PC-3 (cell line): ENCODE data around the gene ADAMTSL2.

Source experiments
- EZH2 ChIP-seq: fragments of 300-600 bp; sonication (generic); IDR thresholded peaks from one replicate; pipeline ENCODE4 v1.6.1; 2017; ENCODE audit warnings: antibody characterized with exemption, mild to moderate bottlenecking, low read length; ENCODE audit not compliant: unreplicated experiment
- TF ChIP-seq, protein P1 (sequence below): fragments of 300-600 bp; sonication (generic); conservative IDR thresholded peaks from 2 replicates; pipeline ENCODE4 v1.5.1; 2017; ENCODE audit warnings: antibody characterized with exemption, low read depth, mild to moderate bottlenecking, low read length

DNA sequence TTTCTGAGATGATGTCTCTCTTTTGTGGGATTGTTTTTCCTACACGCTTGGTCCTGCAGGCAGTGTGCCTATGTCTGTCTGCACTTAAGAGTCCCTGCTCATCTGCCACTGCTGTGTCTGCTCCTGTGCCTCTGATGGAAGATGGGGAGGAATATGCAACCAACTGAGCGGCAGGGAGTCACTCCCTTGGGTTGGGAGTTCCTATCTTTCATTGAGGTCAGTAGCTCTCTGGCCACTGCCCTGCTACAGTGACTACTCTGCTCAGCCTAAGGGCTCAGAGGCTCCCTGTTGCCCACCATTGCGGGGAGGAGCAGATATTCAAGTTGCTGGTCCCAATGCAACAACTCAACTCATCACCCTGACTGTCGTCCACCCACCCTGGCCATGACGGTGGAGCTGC is 88.1 kb downstream of the ADAMTSL2 start:
- TF ChIP-seq, protein P1, sequence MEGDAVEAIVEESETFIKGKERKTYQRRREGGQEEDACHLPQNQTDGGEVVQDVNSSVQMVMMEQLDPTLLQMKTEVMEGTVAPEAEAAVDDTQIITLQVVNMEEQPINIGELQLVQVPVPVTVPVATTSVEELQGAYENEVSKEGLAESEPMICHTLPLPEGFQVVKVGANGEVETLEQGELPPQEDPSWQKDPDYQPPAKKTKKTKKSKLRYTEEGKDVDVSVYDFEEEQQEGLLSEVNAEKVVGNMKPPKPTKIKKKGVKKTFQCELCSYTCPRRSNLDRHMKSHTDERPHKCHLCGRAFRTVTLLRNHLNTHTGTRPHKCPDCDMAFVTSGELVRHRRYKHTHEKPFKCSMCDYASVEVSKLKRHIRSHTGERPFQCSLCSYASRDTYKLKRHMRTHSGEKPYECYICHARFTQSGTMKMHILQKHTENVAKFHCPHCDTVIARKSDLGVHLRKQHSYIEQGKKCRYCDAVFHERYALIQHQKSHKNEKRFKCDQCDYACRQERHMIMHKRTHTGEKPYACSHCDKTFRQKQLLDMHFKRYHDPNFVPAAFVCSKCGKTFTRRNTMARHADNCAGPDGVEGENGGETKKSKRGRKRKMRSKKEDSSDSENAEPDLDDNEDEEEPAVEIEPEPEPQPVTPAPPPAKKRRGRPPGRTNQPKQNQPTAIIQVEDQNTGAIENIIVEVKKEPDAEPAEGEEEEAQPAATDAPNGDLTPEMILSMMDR = no peak
- no peak for TF ChIP-seq EZH2
